Globus pallidus (tissue), 1 donor: ENCODE results near the gene FTSJ3.

ENCODE experiments used
- DNase-seq: peaks from one replicate; pipeline ENCODE4 v3.0.0-alpha.2; 2015; ENCODE audit warnings: low spot score

FTSJ3 gene

DNA sequence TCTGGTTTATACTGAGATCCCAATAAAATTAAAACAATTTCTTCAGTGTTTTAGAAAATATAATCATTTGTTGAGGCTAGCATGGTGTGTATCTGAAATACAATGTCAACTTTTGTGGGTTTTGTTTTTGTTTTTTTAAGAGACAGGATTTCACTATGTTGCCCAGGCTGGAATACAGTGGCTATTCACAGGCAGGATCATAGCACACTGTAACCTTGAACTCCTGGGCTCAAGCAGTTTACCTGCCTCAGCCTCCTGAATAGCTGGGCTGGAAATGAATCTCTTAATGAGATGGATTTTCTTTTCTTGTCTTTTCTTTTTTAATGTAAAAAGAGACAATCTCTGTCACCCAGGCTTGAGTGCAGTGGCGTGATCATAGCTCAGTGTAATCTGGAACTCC lies 41.3 kb downstream of the FTSJ3 start:
- DNase-seq: no peak

DNA sequence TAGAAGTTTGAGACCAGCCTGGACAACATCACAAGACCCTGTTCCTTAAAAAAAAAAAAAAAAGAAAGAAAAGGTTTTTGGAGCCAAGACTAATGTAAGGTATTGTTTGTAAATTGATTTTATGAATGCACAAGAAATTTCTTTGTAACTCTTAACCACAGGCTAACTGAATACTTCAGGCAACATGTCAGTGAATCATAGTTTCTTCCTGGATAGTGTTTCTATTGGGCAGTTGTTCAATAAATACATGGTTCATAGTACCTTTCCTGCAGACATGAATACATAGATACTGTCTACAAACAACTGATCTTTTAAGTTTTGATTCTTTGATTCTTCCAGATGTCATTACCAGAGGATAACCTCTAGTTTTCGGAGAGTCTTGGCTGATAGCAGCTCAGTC lies 41.9 kb downstream of the FTSJ3 start:
- DNase-seq: no peak

- no peak for DNase-seq
Measured at GRCh38 chr17:63783522-63783921, 43.9 kb downstream of the FTSJ3 start.

DNA sequence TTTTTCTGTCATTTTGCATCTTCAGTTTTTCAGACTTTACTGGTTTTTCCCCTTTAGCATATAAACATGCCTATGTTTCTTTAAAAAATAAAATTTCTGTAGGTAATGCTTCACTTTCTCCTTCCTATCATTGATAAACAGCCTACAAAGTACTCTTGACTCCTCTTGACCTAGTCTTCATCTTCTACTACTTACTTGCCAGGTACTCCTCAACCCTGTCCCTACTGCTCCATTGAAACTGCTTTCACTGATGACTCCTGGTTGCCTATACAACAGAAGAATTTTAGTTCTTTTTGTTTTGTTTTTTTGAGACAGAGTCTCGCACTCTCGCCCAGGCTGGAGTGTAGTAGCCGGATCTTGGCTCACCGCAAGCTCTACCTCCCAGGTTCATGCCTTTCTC lies 46.5 kb downstream of the FTSJ3 start:
- DNase-seq: no peak

GRCh38 chr17:63780507-63780906 lies 47.0 kb downstream of the FTSJ3 start:
- no peak for DNase-seq

- DNase-seq: no peak
Measured at GRCh38 chr17:63775420-63775819, 52.0 kb downstream of the FTSJ3 start.

- no peak for DNase-seq
Measured at GRCh38 chr17:63774969-63775265, 52.5 kb downstream of the FTSJ3 start.

GRCh38 chr17:63774141-63774968 lies 53.1 kb downstream of the FTSJ3 start, which contains the start of gene DDX42:
Gene DDX42 (plus strand): TSS chr17:63774170. CDS start chr17:63787050, 12,880 bp downstream.
- no peak for DNase-seq

DNA sequence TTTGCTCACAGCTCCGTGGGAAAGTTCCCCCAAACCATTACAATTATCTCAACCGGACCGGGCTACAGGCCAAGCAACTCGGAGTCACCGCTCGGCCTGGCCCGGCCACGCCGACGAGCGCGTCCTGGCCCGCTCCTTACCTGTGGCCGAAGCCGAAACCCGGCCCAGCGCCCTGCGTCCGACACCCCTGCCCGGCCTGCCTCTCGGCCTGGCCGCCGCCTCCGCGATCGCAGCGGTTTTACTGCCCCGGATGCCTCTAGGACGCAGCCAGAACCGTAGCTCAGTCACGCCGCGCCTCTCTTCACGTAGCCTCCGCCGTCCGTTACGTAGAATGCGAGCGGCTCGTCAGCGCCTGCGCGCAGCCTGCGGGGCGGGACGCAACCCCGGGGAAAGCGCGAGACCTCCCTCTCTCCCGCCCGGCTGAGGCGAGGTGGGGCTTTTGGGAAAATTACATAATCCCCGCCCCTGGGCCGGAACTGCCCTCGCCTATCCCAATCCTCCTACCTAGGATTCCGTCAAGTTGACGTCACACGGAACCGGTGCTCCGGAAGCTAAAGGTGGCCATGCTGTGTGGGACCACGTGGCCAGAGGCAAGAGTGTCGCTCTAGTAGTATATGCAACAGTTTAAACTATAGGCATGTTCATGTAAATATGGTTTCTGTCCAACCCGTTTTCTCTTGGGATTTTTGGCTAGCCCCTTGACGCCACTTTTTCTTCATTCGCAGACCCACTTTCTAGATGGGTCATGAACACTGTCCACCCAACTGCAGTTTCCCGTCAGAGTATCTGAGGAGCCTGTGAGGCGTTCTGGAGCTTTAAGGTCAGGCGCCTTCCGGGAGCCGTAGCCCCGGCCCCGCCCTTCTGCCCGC lies 54.0 kb downstream of the FTSJ3 start, which contains the start of gene CCDC47:
Gene CCDC47 (minus strand): TSS at position 326 of the 869 bp plus-strand sequence. CDS start 7,422 bp downstream, outside the sequence.
- peak; percentile 100 for DNase-seq

DNA sequence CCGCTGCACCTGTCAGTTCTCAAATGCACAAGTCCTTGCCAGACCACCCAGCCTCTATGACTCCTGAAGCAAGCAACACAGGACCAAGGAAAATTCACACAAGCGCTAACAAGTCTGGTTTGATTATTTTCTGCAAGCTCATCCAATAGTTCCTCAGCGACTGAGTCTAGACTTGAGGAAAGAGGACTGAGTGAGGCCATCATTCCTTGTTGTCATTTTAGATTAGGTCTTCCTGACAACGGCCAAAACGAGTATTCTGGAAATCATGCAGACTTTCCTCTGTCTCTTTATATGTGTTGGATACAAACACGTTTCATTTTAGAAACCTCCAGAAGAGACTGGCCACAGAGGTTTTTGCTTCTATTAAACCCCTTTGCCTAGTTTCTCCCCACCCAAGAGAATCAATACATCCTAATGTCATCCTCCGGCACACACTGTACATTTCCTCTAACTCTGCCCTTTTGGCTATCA lies 54.6 kb downstream of the FTSJ3 start:
- no peak for DNase-seq
